GM12865 (cell line): ENCODE measurements around the gene RBMS3.

Source experiments
- DNase-seq: peaks from one replicate; pipeline ENCODE4 v3.0.0; 2010; ENCODE audit warnings: low read depth
- H3K4me3 ChIP-seq: 2 replicates; pipeline ENCODE4 v1.5.1; 2011; ENCODE audit warnings: mild to moderate bottlenecking, low read depth, low read length, control low read depth
- TF ChIP-seq, protein P1 (sequence below): IDR thresholded peaks from 2 replicates; pipeline ENCODE4 v1.5.1; 2011; ENCODE audit warnings: low read length, control low read depth, low read depth, inconsistent platforms; ENCODE audit not compliant: insufficient read depth; ENCODE audit errors: missing control alignments

The RBMS3 gene

DNA sequence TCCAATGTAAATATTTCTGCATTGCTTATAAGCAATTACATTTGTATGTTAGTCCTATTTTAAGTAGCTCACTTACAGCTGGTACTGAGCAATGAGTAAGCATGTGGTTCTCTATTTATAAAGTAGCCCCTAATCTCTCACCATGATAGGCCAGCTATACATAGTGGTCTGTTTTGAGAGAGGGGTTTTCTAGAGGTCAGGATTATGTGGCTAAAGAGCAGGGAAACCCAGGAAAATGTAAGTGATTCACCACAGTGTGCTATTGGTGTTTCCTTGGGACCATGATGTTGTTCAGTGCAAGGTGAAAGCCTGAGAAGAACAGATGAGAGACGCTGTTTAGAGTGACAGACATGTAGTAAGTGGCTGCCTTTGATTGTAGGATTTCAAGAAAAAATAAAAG is 26.4 kb downstream of the RBMS3 start:
- no peak overlapping the region for H3K4me3 ChIP-seq
- no peak for DNase-seq
- TF ChIP-seq, protein P1, sequence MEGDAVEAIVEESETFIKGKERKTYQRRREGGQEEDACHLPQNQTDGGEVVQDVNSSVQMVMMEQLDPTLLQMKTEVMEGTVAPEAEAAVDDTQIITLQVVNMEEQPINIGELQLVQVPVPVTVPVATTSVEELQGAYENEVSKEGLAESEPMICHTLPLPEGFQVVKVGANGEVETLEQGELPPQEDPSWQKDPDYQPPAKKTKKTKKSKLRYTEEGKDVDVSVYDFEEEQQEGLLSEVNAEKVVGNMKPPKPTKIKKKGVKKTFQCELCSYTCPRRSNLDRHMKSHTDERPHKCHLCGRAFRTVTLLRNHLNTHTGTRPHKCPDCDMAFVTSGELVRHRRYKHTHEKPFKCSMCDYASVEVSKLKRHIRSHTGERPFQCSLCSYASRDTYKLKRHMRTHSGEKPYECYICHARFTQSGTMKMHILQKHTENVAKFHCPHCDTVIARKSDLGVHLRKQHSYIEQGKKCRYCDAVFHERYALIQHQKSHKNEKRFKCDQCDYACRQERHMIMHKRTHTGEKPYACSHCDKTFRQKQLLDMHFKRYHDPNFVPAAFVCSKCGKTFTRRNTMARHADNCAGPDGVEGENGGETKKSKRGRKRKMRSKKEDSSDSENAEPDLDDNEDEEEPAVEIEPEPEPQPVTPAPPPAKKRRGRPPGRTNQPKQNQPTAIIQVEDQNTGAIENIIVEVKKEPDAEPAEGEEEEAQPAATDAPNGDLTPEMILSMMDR = no peak

DNA sequence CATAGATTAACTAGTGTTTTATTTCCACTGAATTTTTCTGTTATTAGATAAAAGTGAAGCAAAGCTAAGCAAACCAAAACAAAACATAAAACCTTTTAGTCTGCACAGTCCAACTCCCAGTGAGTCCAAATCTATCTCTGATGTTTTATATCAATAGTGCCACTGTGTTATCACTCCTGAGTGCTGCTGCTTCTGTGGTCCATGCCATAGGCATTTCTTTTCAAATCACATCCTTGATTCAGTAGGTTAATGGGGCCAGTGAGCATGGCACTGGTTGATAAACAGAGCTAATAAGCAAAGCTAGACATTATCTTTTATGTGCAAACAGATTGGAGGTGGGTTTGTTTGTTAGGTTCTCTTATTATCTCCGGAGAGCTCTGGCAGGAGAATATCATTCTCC is 30.0 kb downstream of the RBMS3 start:
- no peak overlapping the region for H3K4me3 ChIP-seq
- TF ChIP-seq, protein P1 = no peak
- no peak for DNase-seq

GRCh38 chr3:29311795-29312194 is 30.9 kb downstream of the RBMS3 start:
- DNase-seq = no peak
- TF ChIP-seq, protein P1 = no peak
- no peak overlapping the region for H3K4me3 ChIP-seq

DNA sequence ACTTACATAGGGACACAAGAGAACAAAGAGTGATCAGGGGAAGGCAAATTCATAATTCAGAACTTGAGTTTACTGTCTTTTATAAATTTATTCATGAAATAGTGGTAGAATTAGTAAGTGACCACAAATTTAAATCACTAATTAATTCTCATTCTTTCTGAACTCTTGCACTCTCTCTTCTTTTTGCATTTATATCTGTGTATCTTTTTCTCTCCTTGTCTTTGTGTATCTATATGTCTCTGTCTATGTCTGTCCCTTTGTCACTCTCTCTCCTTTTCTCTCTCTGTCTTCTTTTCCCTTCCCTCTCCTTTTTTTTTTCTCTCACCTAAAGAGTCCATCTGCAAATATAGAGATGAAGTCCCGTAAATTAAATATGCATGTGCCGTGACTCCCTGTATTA is 31.5 kb downstream of the RBMS3 start:
- no peak overlapping the region for H3K4me3 ChIP-seq
- DNase-seq = no peak
- TF ChIP-seq, protein P1 = no peak

- H3K4me3 ChIP-seq = no peak overlapping the region
- TF ChIP-seq, protein P1 = no peak
- DNase-seq = no peak
These were observed 32.1 kb downstream of the RBMS3 start for GRCh38 chr3:29312960-29313452.

- TF ChIP-seq, protein P1 = no peak
These were observed 33.3 kb downstream of the RBMS3 start for GRCh38 chr3:29313981-29314726.

GRCh38 chr3:29314727-29315088 is 33.8 kb downstream of the RBMS3 start:
- TF ChIP-seq, protein P1 = no peak
- no peak overlapping the region for H3K4me3 ChIP-seq
- DNase-seq = no peak

More at GRCh38 chr3:29313981-29314726, 33.3 kb downstream of the RBMS3 start:
- DNase-seq = no peak
- no peak overlapping the region for H3K4me3 ChIP-seq
